HUDEP-2 (cell line): ENCODE data around the gene BDH1.

Experiments
- DNase-seq, 76 experiments: peaks; one replicate each; lab custom pipeline; 2025; ENCODE audit not compliant: unreplicated experiment in 76 of 76; lab: John Stamatoyannopoulos, UW

Gene BDH1

GRCh38 chr3:197465197-197465995, 90.4 kb downstream of the BDH1 start:
- DNase-seq = no peak

- DNase-seq = no peak
Measured at GRCh38 chr3:197464794-197465193, 91.0 kb downstream of the BDH1 start.

- DNase-seq = no peak
Measured at GRCh38 chr3:197463279-197463678, 92.5 kb downstream of the BDH1 start.

DNA sequence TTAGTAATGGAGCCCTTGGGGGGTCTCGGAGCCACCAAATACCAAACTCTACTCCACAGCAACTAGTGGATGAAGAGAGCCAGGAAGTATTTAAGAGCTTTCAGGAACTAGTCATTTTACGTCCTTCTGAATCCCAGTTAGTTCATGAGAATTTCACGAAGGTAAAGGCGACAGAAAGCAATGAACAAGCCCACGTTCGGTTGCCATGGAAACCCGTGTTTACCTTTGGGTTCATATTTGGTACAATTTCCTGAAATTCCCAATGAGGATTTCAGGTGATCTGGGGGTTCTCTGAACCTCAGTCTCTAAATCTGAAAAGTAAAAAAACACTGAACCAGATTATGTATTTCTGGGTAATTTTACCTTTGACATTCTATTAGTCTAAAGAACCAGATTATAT, 93.0 kb downstream of the BDH1 start:
- no peak for DNase-seq

- DNase-seq = no peak
Measured at GRCh38 chr3:197460639-197461038, 95.1 kb downstream of the BDH1 start.

- DNase-seq = no peak
Measured at GRCh38 chr3:197460002-197460401, 95.8 kb downstream of the BDH1 start.
